Breast epithelium (tissue), 4 donors: ENCODE measurements around the gene LMCD1. TPM values are rescaled to one million over a fixed set of nuclear protein-coding genes. Genes with fewer than 3 reads are reported as not detected.

Experiments used
- DNase-seq, 2 donors: peaks; one replicate each; pipeline ENCODE4 v3.0.0-alpha.2; 2019; ENCODE audit warnings: low spot score in 2 of 2
- H3K27ac ChIP-seq, 2 donors: fragments of 200-600 bp; sonication (generic) in 1 of 2; one replicate each; pipeline ENCODE4 v1.5.1; 2016 to 2019; ENCODE audit warnings: mild to moderate bottlenecking in 1 of 2
- H3K27me3 ChIP-seq, 2 donors: fragments of 200-600 bp; sonication (generic) in 1 of 2; one replicate each; pipeline versions ENCODE4 v1.5.1 to v1.6.0; 2017 to 2019; ENCODE audit warnings: control low read depth in 1 of 2, mild to moderate bottlenecking in 1 of 2
- H3K36me3 ChIP-seq: fragments of 200-600 bp; one replicate; pipeline ENCODE4 v1.5.1; 2019
- H3K4me1 ChIP-seq, 2 donors: fragments of 200-600 bp; sonication (generic); one replicate each; pipeline ENCODE4 v1.5.1; 2016 to 2019; ENCODE audit warnings: control low read depth in 1 of 2
- H3K4me3 ChIP-seq, 3 donors: fragments of 200-600 bp; sonication (generic); 1 replicate in 2 of 3; 2 replicates in 1 of 3; pipeline ENCODE4 v1.5.1; 2016 to 2019; ENCODE audit warnings: mild to moderate bottlenecking in 3 of 3, moderate library complexity in 2 of 3
- H3K9me3 ChIP-seq, 2 donors: fragments of 200-600 bp; sonication (generic) in 1 of 2; one replicate each; pipeline ENCODE4 v1.5.1; 2016 to 2019; ENCODE audit warnings: control low read depth in 1 of 2
- CTCF ChIP-seq, 3 donors: fragments of 450-650 bp; IDR thresholded peaks; one replicate each; pipeline ENCODE4 v1.5.1; 2016 to 2017; ENCODE audit warnings: antibody characterized with exemption in 3 of 3, mild to moderate bottlenecking in 3 of 3, moderate library complexity in 3 of 3
- POLR2A ChIP-seq: fragments of 450-650 bp; IDR thresholded peaks from one replicate; pipeline ENCODE4 v1.6.1; 2016; ENCODE audit warnings: antibody characterized with exemption, mild to moderate bottlenecking, moderate library complexity
- POLR2AphosphoS5 ChIP-seq, 3 donors: sonication (generic); formaldehyde crosslinking; IDR thresholded peaks; one replicate each; pipeline ENCODE4 v1.6.1; 2017; ENCODE audit warnings: antibody characterized with exemption in 3 of 3
- intact Hi-C: fragments of 100-400 bp; cut with DNase I; formaldehyde crosslinking; loops from one replicate; pipeline ENCODE4 v1.15.1; 2023; ENCODE audit warnings: low total_unique reads
- total RNA-seq, 3 donors: library from RNA; depleted of rRNA; stranded (reverse); fragments of >200 nt; gene quantifications; one replicate each; pipeline ENCODE4 v1.1.0, GENCODE V29; 2016

The LMCD1 gene
- total RNA-seq, 3 donors from 2014 or later, result 53.0 to 228 (median 105) TPM

- peak in 1 of 2 donors; percentile 7 for DNase-seq
- no peak overlapping the region for H3K27ac ChIP-seq
- intact Hi-C loops, result no loop called here
- H3K36me3 ChIP-seq, result no peaks in the 10 kb centered on the region
- H3K4me3 ChIP-seq, result no peak overlapping the region
- H3K4me1 ChIP-seq, result peaks cover 2 to 7% of the 10 kb centered on the region in 2 donors
- no peaks in the 10 kb centered on the region for H3K27me3 ChIP-seq
- H3K9me3 ChIP-seq, result no peaks in the 10 kb centered on the region
- TF ChIP-seq POLR2AphosphoS5 (IDR thresholded peaks at IDR 0.05) (no peak), POLR2A (no peak), CTCF (IDR thresholded peaks at IDR 0.05) (no peak)
These were observed 103.4 kb downstream of the LMCD1 start for GRCh38 chr3:8604988-8605387.

- Histone ChIP-seq H3K9me3 (no peaks in the 10 kb centered on the region), H3K27ac (no peak overlapping the region), H3K27me3 (no peaks in the 10 kb centered on the region), H3K36me3 (no peaks in the 10 kb centered on the region), H3K4me3 (no peak overlapping the region), H3K4me1 (peaks cover 2 to 7% of the 10 kb centered on the region in 2 donors)
- intact Hi-C loops, result no loop called here
- DNase-seq, result peak in 1 of 2 donors; percentile 6
- TF ChIP-seq CTCF (IDR thresholded peaks at IDR 0.05) (no peak), POLR2A (no peak), POLR2AphosphoS5 (IDR thresholded peaks at IDR 0.05) (no peak)
These were observed 105.1 kb downstream of the LMCD1 start for GRCh38 chr3:8606701-8607231.

GRCh38 chr3:8607234-8608040, 105.8 kb downstream of the LMCD1 start:
- Histone ChIP-seq H3K36me3 (no peaks in the 10 kb centered on the region), H3K27me3 (no peaks in the 10 kb centered on the region), H3K4me3 (no peak overlapping the region), H3K27ac (no peak overlapping the region), H3K4me1 (peaks cover 2 to 7% of the 10 kb centered on the region in 2 donors), H3K9me3 (no peaks in the 10 kb centered on the region)
- TF ChIP-seq POLR2AphosphoS5 (IDR thresholded peaks at IDR 0.05) (peak in 1 of 3 donors; percentile 46), POLR2A (no peak), CTCF (IDR thresholded peaks at IDR 0.05) (peak; percentile 39 to 62 (median 58))
- DNase-seq, result peak in 1 of 2 donors; percentile 62
- intact Hi-C loops, result no loop called here

- no peak overlapping the region for H3K4me3 ChIP-seq
- TF ChIP-seq POLR2AphosphoS5 (IDR thresholded peaks at IDR 0.05) (no peak), CTCF (IDR thresholded peaks at IDR 0.05) (no peak), POLR2A (no peak)
- intact Hi-C loops, result no loop called here
- H3K4me1 ChIP-seq, result peaks cover 2 to 7% of the 10 kb centered on the region in 2 donors
- peak in 1 of 2 donors; percentile 10 for DNase-seq
- no peaks in the 10 kb centered on the region for H3K36me3 ChIP-seq
- no peaks in the 10 kb centered on the region for H3K27me3 ChIP-seq
- H3K9me3 ChIP-seq, result no peaks in the 10 kb centered on the region
- H3K27ac ChIP-seq, result no peak overlapping the region
These were observed 106.6 kb downstream of the LMCD1 start for GRCh38 chr3:8608041-8608790.
